Neuronal stem cell (in vitro differentiated cells): ENCODE results near the gene RASA3.

Experiments used
- DNase-seq: peaks from one replicate; pipeline ENCODE4 v3.0.0-alpha.2; 2013; ENCODE audit warnings: low spot score
- H2AFZ ChIP-seq: one replicate; pipeline ENCODE4 v1.6.1; 2013; ENCODE audit warnings: mild to moderate bottlenecking, low read length, inconsistent platforms
- H2AK5ac ChIP-seq: 2 replicates; pipeline ENCODE4 v1.6.1; 2013; ENCODE audit warnings: low read depth, mild to moderate bottlenecking, inconsistent platforms, low read length, moderate library complexity, mixed read lengths
- H2BK120ac ChIP-seq: 2 replicates; pipeline ENCODE4 v1.6.1; 2013; ENCODE audit warnings: low read depth, mild to moderate bottlenecking, inconsistent platforms, low read length, moderate library complexity, mixed read lengths
- H2BK12ac ChIP-seq: one replicate; pipeline ENCODE4 v1.6.1; 2013; ENCODE audit warnings: low read length, inconsistent platforms
- H2BK15ac ChIP-seq: 2 replicates; pipeline ENCODE4 v1.6.1; 2013; ENCODE audit warnings: mild to moderate bottlenecking, low read length, inconsistent platforms, mixed read lengths
- H2BK5ac ChIP-seq: one replicate; pipeline ENCODE4 v1.6.1; 2013; ENCODE audit warnings: inconsistent platforms, mild to moderate bottlenecking, low read length, moderate library complexity
- H3K14ac ChIP-seq: one replicate; pipeline ENCODE4 v1.6.1; 2013; ENCODE audit warnings: low read length, inconsistent platforms
- H3K18ac ChIP-seq: 2 replicates; pipeline ENCODE4 v1.6.1; 2013; ENCODE audit warnings: low read length, inconsistent platforms
- H3K23ac ChIP-seq: 2 replicates; pipeline ENCODE4 v1.6.1; 2013; ENCODE audit warnings: low read depth, mild to moderate bottlenecking, mixed read lengths, low read length, inconsistent platforms; ENCODE audit not compliant: poor library complexity
- H3K27ac ChIP-seq: replicated peaks from 3 replicates; pipeline ENCODE4 v1.5.1; 2013; ENCODE audit warnings: low read length, inconsistent platforms
- H3K27me3 ChIP-seq, 3 experiments: 2 replicates each; pipeline ENCODE4 v1.6.1; 2013; ENCODE audit warnings: low read length in 3 of 3, mild to moderate bottlenecking in 2 of 3, inconsistent platforms in 1 of 3, low read depth in 1 of 3, mixed read lengths in 1 of 3, moderate library complexity in 1 of 3; ENCODE audit not compliant: control insufficient read depth in 3 of 3, insufficient read depth in 3 of 3
- H3K36me3 ChIP-seq, 2 donors: replicated peaks in 1 of 2; 2 replicates each; pipeline ENCODE4 v1.6.1; 2013; ENCODE audit warnings: low read length in 2 of 2; ENCODE audit not compliant: control insufficient read depth in 2 of 2, insufficient read depth in 2 of 2
- H3K4ac ChIP-seq: 2 replicates; pipeline ENCODE4 v1.6.1; 2013; ENCODE audit warnings: inconsistent platforms, mild to moderate bottlenecking, low read length, moderate library complexity
- H3K4me1 ChIP-seq, 2 donors: 1 replicate in 1 of 2; 2 replicates in 1 of 2; pipeline ENCODE4 v1.6.1; 2013; ENCODE audit warnings: low read length in 2 of 2, low read depth in 1 of 2; ENCODE audit not compliant: control insufficient read depth in 2 of 2, insufficient read depth in 1 of 2
- H3K4me2 ChIP-seq: one replicate; pipeline ENCODE4 v1.6.1; 2013; ENCODE audit warnings: mild to moderate bottlenecking, low read length, inconsistent platforms; ENCODE audit not compliant: insufficient read depth, poor library complexity, severe bottlenecking
- H3K4me3 ChIP-seq, 2 donors: 2 replicates each; pipeline ENCODE4 v1.5.1; 2013; ENCODE audit warnings: low read length in 2 of 2, mild to moderate bottlenecking in 2 of 2, inconsistent platforms in 1 of 2, moderate library complexity in 1 of 2
- H3K79me1 ChIP-seq: one replicate; pipeline ENCODE4 v1.6.1; 2013; ENCODE audit warnings: low read depth, mild to moderate bottlenecking, inconsistent platforms, low read length, moderate library complexity
- H3K9ac ChIP-seq: one replicate; pipeline ENCODE4 v1.6.1; 2013; ENCODE audit warnings: mild to moderate bottlenecking, low read depth, low read length, inconsistent platforms; ENCODE audit not compliant: poor library complexity
- H3K9me3 ChIP-seq, 2 donors: replicated peaks in 1 of 2; 2 replicates each; pipeline versions ENCODE3 to v1.6.1; 2013; ENCODE audit warnings: low read length in 2 of 2, mild to moderate bottlenecking in 2 of 2, inconsistent platforms in 1 of 2, low read depth in 1 of 2, mixed read lengths in 1 of 2, moderate library complexity in 1 of 2; ENCODE audit not compliant: control insufficient read depth in 2 of 2, insufficient read depth in 1 of 2
- H4K8ac ChIP-seq: one replicate; pipeline ENCODE4 v1.6.1; 2013; ENCODE audit warnings: low read depth, mild to moderate bottlenecking, inconsistent platforms, low read length, moderate library complexity
- H4K91ac ChIP-seq: one replicate; pipeline ENCODE4 v1.6.1; 2013; ENCODE audit warnings: low read length, low read depth, mild to moderate bottlenecking, inconsistent platforms; ENCODE audit not compliant: poor library complexity
- WGBS, 2 donors: extraction: QIAGEN DNeasy Blood & Tissue Kit; methylation state at CpG; one replicate each; pipeline ENCODE4 v1.1.7; 2013; ENCODE audit warnings: missing lambda C conversion rate in 2 of 2, mixed read lengths in 1 of 2; ENCODE audit not compliant: insufficient read length in 2 of 2, insufficient replicate concordance in 1 of 2; ENCODE audit errors: extremely low coverage in 2 of 2; 5-methylcytosine and 5-hydroxymethylcytosine counted together

RASA3 gene

GRCh38 chr13:113939944-113940297 lies 192.5 kb downstream of the RASA3 start:
- H3K9me3 ChIP-seq: no peaks in the 10 kb centered on the region
- DNase-seq: no peak
- H2BK15ac ChIP-seq: no peak overlapping the region
- no peak overlapping the region for H3K27ac ChIP-seq
- no peak overlapping the region for H3K4me3 ChIP-seq
- H3K79me1 ChIP-seq: no peaks in the 10 kb centered on the region
- WGBS, 2 donors: no CpG with 5 or more reads among the region's 16 CpGs
- H3K4me1 ChIP-seq: peaks cover 6 to 20% of the 10 kb centered on the region in 2 donors
- H3K23ac ChIP-seq: peak overlapping the region; percentile 32
- H2BK120ac ChIP-seq: no peak overlapping the region
- H3K4me2 ChIP-seq: no peak overlapping the region
- no peak overlapping the region for H4K91ac ChIP-seq
- no peak overlapping the region for H3K18ac ChIP-seq
- H3K14ac ChIP-seq: no peak overlapping the region
- no peak overlapping the region for H2AK5ac ChIP-seq
- H2AFZ ChIP-seq: no peak overlapping the region
- H2BK12ac ChIP-seq: peak overlapping the region; percentile 78
- H3K27me3 ChIP-seq: no peaks in the 10 kb centered on the region
- H4K8ac ChIP-seq: no peak overlapping the region
- peak overlapping the region; percentile 14 for H3K9ac ChIP-seq
- no peak overlapping the region for H2BK5ac ChIP-seq
- no peak overlapping the region for H3K4ac ChIP-seq
- no peaks in the 10 kb centered on the region for H3K36me3 ChIP-seq

GRCh38 chr13:113939129-113939943 lies 193.1 kb downstream of the RASA3 start:
- Histone ChIP-seq H3K9me3 (no peaks in the 10 kb centered on the region), H4K91ac (no peak overlapping the region), H4K8ac (no peak overlapping the region), H3K18ac (peak overlapping the region; percentile 44), H3K23ac (peak overlapping the region; percentile 32), H3K4me3 (no peak overlapping the region), H2BK12ac (peak overlapping the region; percentile 63), H2BK15ac (peak overlapping the region; percentile 55), H3K27ac (no peak overlapping the region), H3K36me3 (no peaks in the 10 kb centered on the region), H3K4me2 (no peak overlapping the region), H3K4ac (no peak overlapping the region), H3K27me3 (no peaks in the 10 kb centered on the region), H2AFZ (no peak overlapping the region), H2BK5ac (no peak overlapping the region), H2BK120ac (no peak overlapping the region), H3K9ac (peak overlapping the region; percentile 50), H2AK5ac (peak overlapping the region; percentile 78), H3K79me1 (no peaks in the 10 kb centered on the region), H3K14ac (no peak overlapping the region), H3K4me1 (peaks cover 6 to 25% of the 10 kb centered on the region in 2 donors)
- no peak for DNase-seq
- WGBS, 2 donors: no CpG with 5 or more reads among the region's 28 CpGs

- H3K23ac ChIP-seq: no peak overlapping the region
- H2AK5ac ChIP-seq: peak overlapping the region; percentile 78
- H3K18ac ChIP-seq: peak overlapping the region; percentile 44
- no peak overlapping the region for H3K14ac ChIP-seq
- peaks cover 6 to 25% of the 10 kb centered on the region in 2 donors for H3K4me1 ChIP-seq
- no peak overlapping the region for H3K4ac ChIP-seq
- peak overlapping the region; percentile 50 for H3K9ac ChIP-seq
- no peak overlapping the region for H4K8ac ChIP-seq
- peak overlapping the region; percentile 16 for H2BK5ac ChIP-seq
- H3K27me3 ChIP-seq: no peaks in the 10 kb centered on the region
- peak overlapping the region; percentile 63 for H2BK12ac ChIP-seq
- H3K4me3 ChIP-seq: no peak overlapping the region
- peak overlapping the region; percentile 55 for H2BK15ac ChIP-seq
- no peak for DNase-seq
- H3K79me1 ChIP-seq: no peaks in the 10 kb centered on the region
- no peaks in the 10 kb centered on the region for H3K36me3 ChIP-seq
- no peak overlapping the region for H3K4me2 ChIP-seq
- H4K91ac ChIP-seq: no peak overlapping the region
- H2AFZ ChIP-seq: no peak overlapping the region
- no CpG with 5 or more reads among the region's 11 CpGs for WGBS, 2 donors
- H3K9me3 ChIP-seq: no peaks in the 10 kb centered on the region
- H2BK120ac ChIP-seq: no peak overlapping the region
- no peak overlapping the region for H3K27ac ChIP-seq
These were observed 193.7 kb downstream of the RASA3 start for GRCh38 chr13:113938716-113939115.

- Histone ChIP-seq H3K79me1 (no peaks in the 10 kb centered on the region), H3K14ac (no peak overlapping the region), H3K27ac (no peak overlapping the region), H3K4me1 (peaks cover 6 to 25% of the 10 kb centered on the region in 2 donors), H3K23ac (no peak overlapping the region), H3K36me3 (no peaks in the 10 kb centered on the region), H2BK15ac (no peak overlapping the region), H3K9me3 (no peaks in the 10 kb centered on the region), H3K18ac (peak overlapping the region; percentile 71), H3K4me2 (no peak overlapping the region), H2BK120ac (no peak overlapping the region), H3K9ac (no peak overlapping the region), H2BK12ac (no peak overlapping the region), H3K4me3 (no peak overlapping the region), H2BK5ac (peak overlapping the region; percentile 16), H3K27me3 (no peaks in the 10 kb centered on the region), H2AFZ (no peak overlapping the region), H4K8ac (no peak overlapping the region), H3K4ac (no peak overlapping the region), H4K91ac (no peak overlapping the region), H2AK5ac (no peak overlapping the region)
- no CpG with 5 or more reads among the region's 7 CpGs for WGBS, 2 donors
- no peak for DNase-seq
These were observed 194.2 kb downstream of the RASA3 start for GRCh38 chr13:113938246-113938645.
